A204.1 (cell line): Measurements from ENCODE around the gene SELP.
A peak's percentile ranks its signal among the peaks of the same experiment; 100 is the strongest.

Source experiments
- FAIRE-seq: peaks from 2 replicates; lab custom pipeline; 2012; peaks lifted over from hg19 to GRCh38; lab: Jason Lieb, UNC

Gene SELP

DNA sequence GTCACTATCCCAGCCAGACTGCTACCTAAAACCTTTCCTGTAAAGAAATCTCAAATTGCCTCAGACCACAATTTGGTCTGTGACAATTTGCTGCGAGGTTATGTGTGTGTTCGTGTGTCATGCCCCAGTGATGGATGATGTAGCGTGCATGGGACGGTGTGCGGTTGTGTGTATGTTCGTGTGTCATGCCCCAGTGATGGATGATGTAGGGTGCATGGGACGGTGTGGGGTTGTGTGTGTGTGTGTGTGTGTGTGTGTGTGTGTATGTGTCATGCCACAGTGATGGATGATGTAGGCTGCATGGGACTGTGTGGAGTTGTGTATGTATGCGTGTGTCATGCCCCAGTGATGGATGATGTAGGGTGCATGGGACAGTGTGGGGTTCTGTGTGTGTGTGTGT is 9.4 kb downstream of the SELP start:
- no peak for FAIRE-seq

DNA sequence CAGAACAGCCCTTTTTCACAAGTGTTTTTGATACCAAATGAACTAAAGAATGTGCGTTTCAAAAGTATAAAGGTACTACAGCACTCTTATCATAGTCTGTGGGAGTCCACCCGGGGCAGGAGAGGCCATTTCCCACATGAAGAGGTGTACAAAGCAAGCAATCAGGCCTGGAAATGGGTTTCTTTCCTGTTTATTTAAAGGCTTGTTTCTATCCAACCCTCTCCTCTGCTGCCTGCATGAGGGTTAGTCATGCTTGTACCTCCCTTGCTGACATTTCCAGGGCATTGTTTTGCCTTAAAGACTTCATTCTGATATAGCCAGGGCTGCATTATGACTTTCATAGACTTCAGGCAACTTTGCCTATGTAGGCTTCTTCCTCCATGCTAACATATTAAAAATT is 11.6 kb downstream of the SELP start:
- FAIRE-seq, result no peak

DNA sequence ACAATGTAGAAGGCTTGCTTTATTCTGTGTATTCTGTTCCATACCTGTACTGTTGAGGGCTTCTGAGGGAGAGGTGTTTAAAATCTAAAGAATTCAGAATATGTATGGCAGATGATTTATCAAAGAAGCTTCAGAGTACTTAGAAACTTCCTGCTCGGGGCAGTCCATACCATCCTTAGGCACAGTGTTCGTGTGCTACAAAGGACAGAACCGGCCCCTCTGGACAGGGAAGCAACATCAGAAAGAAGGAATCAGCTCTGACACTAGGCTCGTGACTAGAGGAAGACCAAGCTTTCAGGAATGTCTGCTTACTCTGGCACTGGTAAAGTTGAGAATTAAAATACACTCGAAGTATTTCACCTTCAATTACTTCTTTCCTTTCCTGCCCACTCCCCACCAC is 14.1 kb downstream of the SELP start:
- FAIRE-seq, result no peak

DNA sequence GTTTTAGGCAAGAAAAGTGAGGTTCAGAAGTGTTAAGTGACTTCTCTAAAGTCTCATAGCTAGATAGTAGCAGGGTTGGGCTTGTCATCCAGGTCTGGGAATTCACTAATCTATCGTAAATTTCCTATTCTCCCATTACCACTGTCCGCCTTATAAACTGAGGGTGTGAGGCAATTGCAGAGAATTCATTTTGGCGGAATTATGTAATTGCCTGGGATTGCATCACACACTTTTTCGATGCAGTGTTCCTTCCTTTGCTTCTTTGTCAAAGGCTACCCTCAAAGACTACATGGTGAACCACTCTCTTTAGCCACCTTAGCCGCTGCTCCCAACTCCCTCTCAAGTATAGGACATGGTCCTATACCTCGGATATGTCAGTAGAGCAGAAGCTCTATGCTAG is 19.1 kb downstream of the SELP start:
- FAIRE-seq, result no peak

DNA sequence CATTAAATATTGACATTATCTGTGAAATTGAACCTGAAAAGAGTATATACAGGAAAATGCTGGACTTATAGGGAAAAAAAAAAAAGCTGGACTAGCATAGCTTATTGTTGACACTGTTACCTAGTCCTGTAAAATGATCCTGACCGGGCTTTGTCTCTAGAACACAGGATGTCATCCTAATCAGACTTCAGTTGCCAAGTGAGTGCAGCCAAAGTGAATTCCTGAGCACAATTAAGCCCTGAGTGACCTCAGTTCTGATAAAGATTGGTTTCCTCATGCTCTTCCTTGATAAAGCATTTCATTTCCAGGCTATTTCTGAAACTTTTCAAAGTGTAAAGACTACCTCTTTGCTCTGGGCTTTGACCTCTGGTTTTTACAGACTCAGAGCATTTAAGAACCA is 19.8 kb downstream of the SELP start:
- FAIRE-seq, result no peak

DNA sequence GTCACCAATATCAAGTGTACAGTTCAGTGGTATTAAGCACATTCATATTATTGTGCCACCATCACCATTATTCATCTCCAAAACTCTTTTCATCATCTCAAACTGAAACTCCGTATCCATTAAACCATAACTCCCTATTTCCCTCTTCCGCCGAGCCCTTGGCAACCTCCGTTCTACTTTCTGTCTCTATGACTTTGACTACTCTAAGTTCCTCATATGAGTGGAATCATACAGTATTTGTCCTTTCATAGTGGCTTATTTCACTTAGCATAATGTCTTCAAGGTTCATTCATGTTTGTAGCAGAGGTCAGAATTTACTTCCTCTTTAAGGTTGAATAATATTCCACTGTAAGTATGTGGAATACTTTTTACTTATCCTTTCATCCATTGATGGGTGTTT is 21.7 kb downstream of the SELP start:
- no peak for FAIRE-seq

DNA sequence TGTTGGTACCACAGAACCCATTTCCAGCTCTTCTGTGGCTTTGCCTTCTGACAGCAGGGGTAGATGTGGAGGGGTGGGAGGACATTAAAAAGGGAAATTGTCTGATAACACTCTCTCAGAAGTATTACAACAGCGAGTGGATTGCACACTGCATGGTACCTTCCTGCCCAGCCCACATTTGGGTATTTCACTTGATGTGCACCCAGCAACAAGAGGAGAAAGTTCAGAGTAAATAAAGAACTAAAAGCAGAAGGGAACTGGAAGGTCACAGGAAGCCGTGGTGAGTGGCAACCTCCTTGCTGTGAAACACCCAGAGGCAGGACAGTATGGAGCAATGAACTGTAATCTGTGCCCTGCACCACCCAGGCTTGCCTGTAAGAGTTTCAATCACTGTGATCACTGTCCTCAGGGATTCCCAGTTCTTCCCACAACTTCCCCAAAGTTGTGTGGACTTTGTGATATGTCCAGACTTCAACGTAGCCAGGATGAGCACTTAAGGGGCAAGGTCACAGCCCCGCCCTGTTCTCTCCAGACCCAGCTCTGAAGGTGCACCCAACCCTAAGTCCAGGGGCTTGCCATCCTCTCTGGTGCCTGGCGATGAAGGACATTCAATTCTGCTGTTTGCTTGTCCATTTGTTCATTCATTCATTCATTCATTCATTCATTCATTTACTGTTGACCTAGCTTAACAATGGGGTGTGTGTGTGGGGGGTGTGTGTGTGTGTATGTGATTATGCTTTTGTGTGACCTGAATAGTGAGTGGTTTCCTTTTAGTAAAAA is 25.0 kb downstream of the SELP start:
- no peak for FAIRE-seq

DNA sequence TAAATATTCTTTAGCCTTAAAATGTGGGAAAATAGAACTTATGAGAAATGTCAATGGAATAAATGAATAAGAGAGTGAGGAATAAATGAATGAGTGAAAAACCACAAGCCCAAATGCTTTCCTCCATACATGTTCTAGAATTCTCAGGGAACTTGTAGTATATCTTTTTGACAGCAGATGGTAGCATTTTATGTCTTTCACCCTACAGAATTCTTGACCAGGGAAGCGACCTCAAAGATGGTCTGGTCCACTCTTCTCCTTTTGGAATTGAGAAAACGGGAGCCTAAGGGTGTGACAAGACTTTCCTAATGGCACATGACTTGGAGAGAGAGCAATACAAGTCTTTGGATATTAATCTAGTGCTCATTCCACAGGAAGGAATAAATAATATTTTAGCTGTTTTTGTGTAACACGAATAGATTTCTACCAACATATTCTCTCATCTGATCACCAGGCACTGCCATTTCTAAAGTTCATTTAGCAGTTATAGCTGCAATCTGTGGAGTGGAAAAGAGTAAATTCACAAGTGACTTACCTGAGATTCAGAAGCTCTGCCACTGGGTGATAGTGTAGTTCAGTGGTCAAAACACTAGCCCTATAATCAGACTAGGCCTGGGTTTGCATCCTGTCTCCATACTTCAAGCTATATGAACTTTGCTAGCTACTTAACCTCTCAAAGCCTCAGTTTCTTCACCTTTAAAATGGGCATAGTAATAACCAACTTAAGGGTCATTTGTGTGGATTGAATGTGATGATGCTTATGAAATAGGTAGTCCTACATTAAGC is 28.6 kb downstream of the SELP start:
- FAIRE-seq, result peak; percentile 82

DNA sequence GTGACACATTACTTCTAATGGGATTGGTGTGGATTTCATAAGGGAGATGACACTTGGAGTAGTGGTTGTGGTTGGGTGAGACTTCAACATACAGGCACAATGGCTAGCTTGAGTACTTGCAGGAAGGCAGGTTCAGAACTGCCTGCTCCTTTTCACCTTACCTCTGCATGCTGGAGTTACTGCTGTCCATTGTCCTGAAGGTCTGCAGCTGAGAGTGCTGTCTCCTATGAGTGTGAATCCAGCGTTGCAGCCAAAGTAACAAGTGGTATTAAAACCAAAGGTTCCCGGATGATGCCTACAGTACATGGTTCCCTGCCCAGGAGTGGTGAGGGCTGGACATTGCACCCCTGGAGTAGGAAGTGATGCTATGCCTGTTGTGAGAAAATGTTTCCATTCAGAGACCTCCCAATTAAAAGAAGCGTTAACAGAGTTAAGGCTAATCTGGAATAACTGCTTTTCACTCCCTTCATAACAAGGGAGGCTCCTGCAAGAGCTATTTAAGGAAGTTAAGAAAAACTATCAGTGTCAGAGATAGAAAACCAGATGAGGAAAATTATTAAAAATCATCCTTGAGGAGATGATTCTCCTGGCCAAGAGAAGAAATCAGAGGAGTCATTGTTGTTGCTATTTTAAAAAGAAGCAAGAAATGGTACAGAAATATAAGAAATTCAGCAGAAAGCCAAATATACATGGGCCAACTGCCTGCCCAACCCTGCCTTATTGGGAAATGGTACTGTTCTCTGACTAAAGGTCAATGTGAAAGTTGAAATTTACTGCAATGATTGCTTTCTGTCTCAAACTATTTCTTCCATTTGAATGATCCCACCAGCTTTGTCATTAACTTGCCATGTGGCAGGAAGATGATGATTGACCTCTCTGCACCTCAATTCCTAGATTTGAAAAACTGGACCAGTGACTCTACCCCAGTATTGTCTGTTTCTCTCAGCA is 33.9 kb downstream of the SELP start:
- FAIRE-seq, result no peak

DNA sequence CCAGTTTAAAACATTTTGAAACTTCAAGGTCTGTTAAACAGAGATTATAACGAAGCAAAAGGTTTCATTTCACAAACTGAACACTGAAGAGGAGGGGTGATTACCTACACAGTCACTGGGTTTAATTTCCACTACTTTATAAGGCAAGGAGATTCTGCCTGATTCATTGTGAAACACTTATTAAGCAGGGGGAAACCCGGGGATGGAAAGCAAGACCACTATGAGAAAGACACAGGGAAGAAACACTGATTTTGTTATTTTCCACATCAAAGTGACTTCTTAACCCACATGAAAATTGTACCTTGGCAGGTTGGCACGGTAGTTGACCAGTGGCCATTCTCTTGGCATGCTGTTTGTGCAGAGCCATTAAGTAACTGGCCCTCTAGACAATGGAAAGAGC is 35.5 kb downstream of the SELP start:
- FAIRE-seq, result no peak

DNA sequence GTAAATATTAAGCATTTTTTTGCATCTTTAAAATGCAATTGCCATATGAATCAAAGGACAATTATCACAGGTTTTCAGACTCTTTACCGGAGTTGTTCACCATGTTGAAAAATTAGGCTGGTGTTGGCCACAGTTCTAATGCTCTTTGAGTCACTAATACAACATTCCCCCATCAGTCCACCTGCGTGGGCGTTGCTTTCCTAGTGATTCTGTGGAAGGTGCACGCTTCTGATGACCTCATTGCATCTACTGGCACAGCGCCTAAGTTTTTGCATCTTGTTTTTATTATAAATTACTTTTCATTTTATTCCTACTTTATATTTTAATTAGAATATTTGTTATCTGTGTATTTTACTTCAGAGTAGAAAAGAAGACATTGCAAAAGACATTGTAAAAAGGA is 39.0 kb downstream of the SELP start:
- no peak for FAIRE-seq

DNA sequence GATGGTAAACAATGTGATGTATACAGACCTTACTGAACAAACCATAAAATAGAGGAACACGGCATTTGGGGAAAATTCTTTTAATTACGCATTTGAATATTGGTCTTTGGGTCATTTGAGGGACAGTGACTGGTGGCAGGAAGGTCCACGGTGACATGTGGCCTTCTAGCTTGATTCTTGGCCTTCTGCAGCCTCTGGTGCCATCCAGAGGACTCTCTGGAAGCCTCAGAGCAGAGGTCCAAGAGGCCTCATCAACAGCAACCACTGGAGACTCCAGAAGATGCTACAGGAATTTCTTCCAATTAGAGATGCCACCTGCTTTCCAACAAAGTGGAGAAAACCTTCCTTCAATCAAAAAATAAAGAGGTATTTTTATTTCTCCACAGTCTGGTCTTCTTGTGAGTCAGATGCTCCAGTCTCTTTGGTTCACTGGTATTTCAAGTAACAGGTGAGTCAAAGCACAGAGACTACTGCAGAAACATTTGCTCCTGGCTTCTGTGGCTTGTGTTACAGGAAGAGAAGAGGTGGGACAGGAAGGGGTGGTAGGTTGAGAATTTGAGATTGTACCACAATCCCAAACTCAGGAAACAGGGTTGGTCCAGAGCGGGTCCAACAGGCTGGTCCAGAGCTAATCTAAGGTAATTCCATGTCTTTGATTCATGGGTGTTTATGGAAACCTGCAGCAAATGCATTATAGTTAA is 41.0 kb downstream of the SELP start:
- no peak for FAIRE-seq

DNA sequence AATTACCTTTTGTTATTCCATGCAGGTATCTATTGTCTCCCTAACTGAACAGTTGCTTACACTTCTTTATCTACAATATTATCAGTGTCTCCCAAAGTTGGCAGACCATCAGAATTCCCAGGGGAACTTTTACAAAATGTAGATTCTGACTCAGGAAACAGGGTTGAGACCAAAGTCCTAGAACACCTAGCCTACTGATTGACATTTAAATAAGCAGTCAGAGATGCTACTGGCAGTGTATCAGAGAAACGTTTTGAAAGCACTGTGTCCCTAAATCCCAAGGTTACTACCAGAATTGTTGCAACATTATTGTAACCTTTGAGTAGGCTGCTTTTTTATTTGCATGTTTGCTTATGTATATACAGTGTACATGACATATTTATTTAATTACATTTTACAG is 41.8 kb downstream of the SELP start:
- FAIRE-seq, result no peak

DNA sequence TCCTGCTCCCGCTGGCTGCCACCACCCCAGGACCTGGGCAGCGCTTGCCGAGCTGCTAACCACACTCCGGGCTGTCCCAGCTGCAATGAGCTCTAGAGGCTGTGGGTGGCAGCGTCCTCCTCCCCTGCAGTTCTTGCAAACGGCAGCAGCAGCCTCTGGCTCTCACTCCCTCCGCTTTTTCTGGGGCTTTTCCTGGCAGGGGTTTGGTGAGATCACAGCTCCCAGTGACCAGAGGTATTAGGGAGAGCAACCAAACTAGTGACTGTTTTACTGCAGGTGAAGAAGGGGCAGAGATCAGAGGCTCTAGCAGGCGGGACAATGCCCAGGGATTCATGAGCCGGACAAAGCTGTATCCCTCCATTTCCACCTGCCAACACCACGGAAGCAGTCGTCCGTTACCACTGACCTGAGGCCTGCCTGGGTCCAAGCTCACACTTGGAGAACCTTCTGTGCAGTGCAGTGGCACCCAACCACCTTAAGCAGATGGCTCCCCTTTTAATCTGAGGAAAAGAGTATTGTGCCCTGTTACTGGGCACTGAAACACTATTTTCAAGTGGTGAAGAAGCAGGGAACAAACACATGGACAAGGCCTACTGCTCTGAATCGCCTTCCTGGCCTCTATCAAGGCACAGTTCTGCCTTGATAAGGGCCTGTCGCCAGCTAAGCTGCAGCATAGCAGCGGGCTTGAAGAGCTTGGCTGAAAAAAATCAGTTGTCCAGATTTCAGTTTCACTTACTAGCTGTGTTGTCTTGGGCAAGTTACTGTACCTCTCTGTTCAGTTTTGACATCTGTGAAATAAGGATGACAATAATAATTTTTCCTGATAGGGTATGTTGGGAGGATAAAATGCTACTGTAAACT is 43.3 kb downstream of the SELP start, which contains the start of gene F5:
TSS of gene F5 (minus strand) at position 87 of the 861 bp plus-strand sequence. CDS start 95 bp downstream, outside the sequence.
- no peak for FAIRE-seq

DNA sequence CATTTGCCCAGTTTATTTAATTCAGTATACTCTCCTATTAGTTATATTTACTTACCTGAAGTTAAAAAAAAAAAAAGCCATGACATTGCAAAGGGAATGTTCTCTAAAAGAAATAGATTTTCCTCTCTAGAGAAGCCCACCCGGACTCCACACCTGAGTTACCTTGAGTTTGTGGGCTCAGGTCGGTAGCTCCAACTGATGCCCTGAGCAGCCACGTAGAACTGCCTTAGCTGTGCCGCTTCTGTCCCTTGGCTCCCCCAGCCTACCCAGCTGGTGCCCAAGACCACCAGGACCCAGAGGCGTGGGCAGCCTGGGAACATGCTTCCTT is 43.9 kb downstream of the SELP start:
- FAIRE-seq, result no peak

DNA sequence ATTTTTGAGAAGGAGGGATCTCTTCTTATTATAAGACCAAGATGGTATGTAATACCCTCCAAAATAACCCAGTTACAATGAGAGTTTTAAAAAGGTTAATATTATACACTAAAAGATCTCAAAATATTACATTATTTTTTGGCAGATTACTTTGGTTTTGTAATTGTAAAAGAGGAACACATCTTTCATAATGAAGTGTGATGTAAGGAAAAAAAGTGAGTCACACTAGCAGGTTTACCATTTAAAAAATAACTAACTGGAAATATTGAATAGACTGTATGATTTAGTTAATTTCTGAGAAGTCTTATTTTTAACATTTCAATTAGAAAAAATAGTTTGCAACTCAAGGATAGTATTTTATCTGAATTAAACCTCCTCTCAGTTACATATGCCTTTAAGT is 44.7 kb downstream of the SELP start:
- FAIRE-seq, result no peak

DNA sequence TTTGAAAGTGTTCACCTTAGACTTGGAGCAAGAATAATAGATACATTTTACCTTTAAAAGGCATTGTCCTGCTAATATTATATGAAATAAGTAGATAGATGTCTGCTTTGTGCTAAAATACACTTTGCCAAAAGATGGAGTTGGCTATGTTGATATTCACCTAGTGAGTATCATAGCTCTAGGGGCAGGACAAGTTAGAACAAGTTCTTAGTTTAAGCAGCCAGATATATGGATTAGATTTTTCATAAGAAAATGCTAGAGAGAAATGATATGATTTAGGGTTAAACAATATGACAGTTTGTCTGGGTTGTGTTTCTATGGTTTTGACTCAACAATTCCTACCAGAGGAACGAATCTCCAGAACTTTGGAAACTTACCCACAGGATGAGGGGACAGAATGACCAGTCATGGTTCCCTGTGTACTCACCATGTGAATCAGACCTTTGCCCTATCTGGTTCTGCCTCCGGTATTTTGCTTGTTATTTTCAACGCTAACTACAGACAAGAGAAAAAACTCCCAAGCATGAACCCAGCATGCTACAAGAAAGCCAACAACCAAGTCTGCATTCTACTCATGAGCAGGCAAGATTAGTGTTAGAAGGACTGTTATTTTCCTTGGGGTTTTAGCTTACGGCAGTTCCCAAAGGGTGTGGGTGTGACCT is 45.3 kb downstream of the SELP start:
- FAIRE-seq, result no peak

DNA sequence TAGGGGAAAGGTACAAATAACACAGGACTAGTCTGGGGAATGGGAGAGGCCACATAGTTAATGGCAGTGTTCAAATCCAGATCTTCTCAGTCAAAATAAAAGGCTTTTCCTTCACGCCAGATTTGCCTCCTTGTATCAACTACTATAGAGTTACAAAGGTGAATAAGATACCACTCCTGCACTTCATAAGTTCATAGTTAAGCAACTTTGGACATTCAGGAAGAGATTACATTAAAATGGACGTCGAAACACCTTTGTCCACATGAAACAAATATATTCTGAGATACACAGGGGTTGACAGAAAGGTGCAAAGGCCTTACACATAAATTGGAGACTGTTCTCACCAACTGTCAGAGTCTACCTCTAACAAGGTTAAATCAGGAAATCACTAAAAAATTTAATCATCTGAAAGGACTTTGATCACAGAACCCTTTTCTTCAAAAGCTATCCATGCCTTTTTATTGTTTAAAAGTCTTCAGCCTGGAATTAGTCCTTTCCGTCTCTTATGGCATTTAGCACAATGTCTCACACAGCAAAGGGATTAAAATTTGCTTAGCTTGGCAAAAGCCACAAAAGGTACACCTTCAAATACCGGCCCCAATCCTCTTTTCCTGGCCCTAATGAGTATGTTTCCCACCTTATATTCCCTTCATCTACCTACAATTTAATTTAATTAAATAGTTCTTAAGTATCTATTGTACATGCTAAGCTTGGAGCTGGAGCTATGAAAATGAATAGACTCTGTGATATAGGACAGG is 51.8 kb downstream of the SELP start:
- no peak for FAIRE-seq

DNA sequence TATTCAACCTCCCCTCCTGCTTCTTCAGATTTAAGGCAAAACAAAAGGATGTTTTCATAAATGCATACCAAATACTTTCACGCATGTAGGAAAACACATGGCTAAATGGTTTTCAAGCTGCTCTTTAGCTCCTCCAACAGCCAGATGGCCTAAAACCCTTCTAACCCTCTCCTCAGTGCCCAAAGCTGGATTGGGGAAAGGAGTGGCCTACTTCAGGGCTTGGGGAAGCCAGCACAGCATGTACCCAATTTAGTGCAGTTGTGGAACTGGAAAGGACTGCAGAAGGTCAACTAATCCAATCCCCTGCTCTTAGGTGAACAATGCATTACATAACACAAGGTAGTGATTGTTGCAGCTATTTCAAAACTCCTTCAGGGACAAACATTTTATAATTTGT is 53.0 kb downstream of the SELP start:
- no peak for FAIRE-seq
